Esophagus squamous epithelium (tissue), 5 donors: ENCODE results near the gene ZNF783. TPM values are rescaled to one million over a fixed set of nuclear protein-coding genes. Genes with fewer than 3 reads are reported as not detected.

Experiments used
- DNase-seq: peaks from one replicate; lab custom pipeline; 2025; lab: John Stamatoyannopoulos, UW
- H3K27ac ChIP-seq, 4 donors: fragments of 200-600 bp; sonication (generic); one replicate each; pipeline ENCODE4 v1.5.1; 2016 to 2019; ENCODE audit warnings: mild to moderate bottlenecking in 1 of 4
- H3K27me3 ChIP-seq, 4 donors: fragments of 200-600 bp; sonication (generic); 1 replicate in 3 of 4; 2 replicates in 1 of 4; pipeline versions ENCODE4 v1.5.1 to v1.6.0; 2017 to 2021; ENCODE audit warnings: antibody characterized with exemption in 1 of 4
- H3K36me3 ChIP-seq, 3 donors: fragments of 200-600 bp; sonication (generic); one replicate each; pipeline ENCODE4 v1.5.1; 2016 to 2019
- H3K4me1 ChIP-seq, 3 donors: fragments of 200-600 bp; sonication (generic); one replicate each; pipeline ENCODE4 v1.5.1; 2017 to 2019
- H3K4me3 ChIP-seq, 4 donors: fragments of 200-600 bp; sonication (generic); 1 replicate in 3 of 4; 2 replicates in 1 of 4; pipeline ENCODE4 v1.5.1; 2016 to 2019; ENCODE audit warnings: mild to moderate bottlenecking in 2 of 4, moderate library complexity in 1 of 4
- H3K9me3 ChIP-seq, 3 donors: fragments of 200-600 bp; sonication (generic); one replicate each; pipeline ENCODE4 v1.5.1; 2016 to 2019
- CTCF ChIP-seq, 6 experiments: fragments of 450-650 bp in 4 of 6; fragments of 200-600 bp in 2 of 6; sonication (generic) in 2 of 6; IDR thresholded peaks; one replicate each; pipeline ENCODE4 v1.5.1; 2016 to 2019; ENCODE audit warnings: antibody characterized with exemption in 6 of 6, mild to moderate bottlenecking in 4 of 6, moderate library complexity in 4 of 6
- POLR2A ChIP-seq, 4 donors: fragments of 450-650 bp; IDR thresholded peaks; one replicate each; pipeline ENCODE4 v1.6.1; 2017; ENCODE audit warnings: antibody characterized with exemption in 4 of 4, mild to moderate bottlenecking in 4 of 4, moderate library complexity in 3 of 4
- WGBS, 2 donors: methylation state at CpG; one replicate each; pipeline ENCODE4 v1.1.5; 2018; 5-methylcytosine and 5-hydroxymethylcytosine counted together
- intact Hi-C: fragments of 100-400 bp; cut with DNase I; formaldehyde crosslinking; loops from one replicate; pipeline ENCODE4 v1.15.0; 2022
- total RNA-seq, 4 donors: library from RNA; depleted of rRNA; stranded (reverse); fragments of >200 nt; gene quantifications; one replicate each; pipeline ENCODE4 v1.1.0, GENCODE V29; 2016
- donor health status: DM: yes; HTN: yes; CAD: no.

The ZNF783 gene
- total RNA-seq, 4 donors from 2014 or later = 3.1 to 15.6 (median 4.8) TPM

- Histone ChIP-seq H3K27me3 (no peaks in the 10 kb centered on the region), H3K9me3 (no peaks in the 10 kb centered on the region), H3K36me3 (peaks cover 11 to 100% (median 60%) of the 10 kb centered on the region in 3 donors), H3K4me3 (no peak overlapping the region), H3K27ac (no peak overlapping the region), H3K4me1 (no peaks in the 10 kb centered on the region)
- WGBS, 2 donors = 79 to 87% methylated on average over 8 to 10 of the region's 10 CpGs
- TF ChIP-seq POLR2A (IDR thresholded peaks at IDR 0.05) = no peak
- TF ChIP-seq CTCF (IDR thresholded peaks at IDR 0.05) = no peak
- intact Hi-C loops = no loop called here
- DNase-seq = no peak
These were observed 43.3 kb upstream of the ZNF783 start for GRCh38 chr7:149218469-149219420.

- Histone ChIP-seq H3K9me3 (no peaks in the 10 kb centered on the region), H3K27ac (no peak overlapping the region), H3K4me1 (no peaks in the 10 kb centered on the region), H3K36me3 (peaks cover 15 to 100% (median 57%) of the 10 kb centered on the region in 3 donors), H3K4me3 (no peak overlapping the region), H3K27me3 (no peaks in the 10 kb centered on the region)
- WGBS, 2 donors = 54 to 71% methylated on average over 6 of the region's 6 CpGs
- no peak for DNase-seq
- intact Hi-C loops = no loop called here
- TF ChIP-seq POLR2A (IDR thresholded peaks at IDR 0.05) (no peak), CTCF (IDR thresholded peaks at IDR 0.05) (no peak)
These were observed 41.5 kb upstream of the ZNF783 start for GRCh38 chr7:149220534-149220933.

DNA sequence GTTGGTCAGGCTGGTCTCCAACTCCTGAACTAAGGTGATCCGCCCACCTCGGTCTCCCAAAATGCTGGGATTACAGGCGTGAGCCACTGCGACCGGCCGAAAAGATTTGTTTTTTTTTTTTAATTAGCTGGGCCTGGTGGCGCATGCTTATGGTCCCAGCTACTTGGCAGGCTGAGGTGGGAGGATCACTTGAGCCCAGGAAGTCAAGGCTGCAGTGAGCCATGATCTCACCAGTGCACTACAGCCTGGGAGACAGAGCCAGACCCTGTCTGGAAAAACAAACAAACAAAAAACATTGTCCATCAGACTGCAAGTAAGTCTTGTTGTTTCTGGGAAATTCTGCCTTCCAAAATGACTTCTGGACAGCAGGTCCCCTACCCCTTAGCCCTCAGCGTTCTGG, 38.8 kb upstream of the ZNF783 start:
- H3K4me3 ChIP-seq = no peak overlapping the region
- no peak overlapping the region for H3K27ac ChIP-seq
- H3K27me3 ChIP-seq = no peaks in the 10 kb centered on the region
- no peak for DNase-seq
- 84 to 93% methylated on average over 4 to 7 of the region's 8 CpGs for WGBS, 2 donors
- H3K9me3 ChIP-seq = no peaks in the 10 kb centered on the region
- H3K4me1 ChIP-seq = no peaks in the 10 kb centered on the region
- intact Hi-C loops = no loop called here
- TF ChIP-seq POLR2A (IDR thresholded peaks at IDR 0.05) = no peak
- TF ChIP-seq CTCF (IDR thresholded peaks at IDR 0.05) = no peak
- H3K36me3 ChIP-seq = peaks cover 7 to 83% (median 37%) of the 10 kb centered on the region in 3 donors

DNA sequence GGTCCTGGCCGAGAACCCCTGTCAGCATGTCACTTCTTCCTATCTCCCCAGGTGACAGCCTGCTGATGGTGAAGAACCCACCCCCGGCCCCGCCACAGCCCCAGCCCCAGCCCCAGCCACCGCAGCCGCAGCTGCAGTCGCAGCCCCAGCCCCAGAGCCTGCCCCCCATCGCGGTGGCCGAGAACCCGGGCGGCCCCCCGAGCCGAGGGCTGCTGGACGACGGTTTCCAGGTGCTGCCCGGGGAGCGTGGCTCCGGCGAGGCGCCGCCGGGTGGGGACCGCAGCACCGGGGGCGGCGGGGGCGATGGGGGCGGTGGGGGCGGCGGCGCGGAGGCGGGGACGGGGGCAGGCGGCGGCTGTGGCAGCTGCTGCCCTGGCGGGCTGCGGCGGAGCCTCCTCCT, 38.2 kb upstream of the ZNF783 start:
- TF ChIP-seq CTCF (IDR thresholded peaks at IDR 0.05) = no peak
- no peak for TF ChIP-seq POLR2A (IDR thresholded peaks at IDR 0.05)
- no peaks in the 10 kb centered on the region for H3K4me1 ChIP-seq
- no CpG with 5 or more reads among the region's 39 CpGs for WGBS, 2 donors
- no peaks in the 10 kb centered on the region for H3K27me3 ChIP-seq
- no peak overlapping the region for H3K27ac ChIP-seq
- intact Hi-C loops = no loop called here
- H3K36me3 ChIP-seq = peaks cover 7 to 78% (median 33%) of the 10 kb centered on the region in 3 donors
- no peak for DNase-seq
- H3K4me3 ChIP-seq = no peak overlapping the region
- H3K9me3 ChIP-seq = no peaks in the 10 kb centered on the region

- TF ChIP-seq POLR2A (IDR thresholded peaks at IDR 0.05) = no peak
- no peak for TF ChIP-seq CTCF (IDR thresholded peaks at IDR 0.05)
- no peaks in the 10 kb centered on the region for H3K9me3 ChIP-seq
- no peak for DNase-seq
- H3K27me3 ChIP-seq = no peaks in the 10 kb centered on the region
- intact Hi-C loops = no loop called here
- peaks cover 7 to 72% (median 27%) of the 10 kb centered on the region in 3 donors for H3K36me3 ChIP-seq
- no peak overlapping the region for H3K27ac ChIP-seq
- no peak overlapping the region for H3K4me3 ChIP-seq
- WGBS, 2 donors = 95% methylated on average over 10 of the region's 37 CpGs; no CpG with 5 or more reads in 1 of the 2 donors
- no peaks in the 10 kb centered on the region for H3K4me1 ChIP-seq
These were observed 37.6 kb upstream of the ZNF783 start for GRCh38 chr7:149224352-149224751.
